RWPE1 (cell line): ENCODE data around the gene FTCD.

Source experiments
- CTCF ChIA-PET: fragments of 350-600 bp; sonication (Branson Sonifier 250); formaldehyde crosslinking; extraction: SDS; loops from one replicate; lab custom pipeline; 2021; lab: Yijun Ruan, JAX
- POLR2A ChIA-PET: fragments of 400-600 bp; formaldehyde crosslinking; extraction: SDS; loops from one replicate; lab custom pipeline; 2020; ENCODE audit warnings: antibody characterized with exemption; ENCODE audit not compliant: low non-redundant PET; lab: Yijun Ruan, JAX
- DNase-seq: peaks from one replicate; pipeline ENCODE4 v3.0.0; 2012; ENCODE audit warnings: low spot score
- H3K27ac ChIP-seq: fragments of 450-650 bp; 2 replicates; pipeline ENCODE4 v1.5.1; 2017
- TF ChIP-seq, protein P1 (sequence below): fragments of 450-650 bp; conservative IDR thresholded peaks from 2 replicates; pipeline ENCODE4 v1.5.1; 2017; ENCODE audit warnings: low read depth, mild to moderate bottlenecking

Gene FTCD

DNA sequence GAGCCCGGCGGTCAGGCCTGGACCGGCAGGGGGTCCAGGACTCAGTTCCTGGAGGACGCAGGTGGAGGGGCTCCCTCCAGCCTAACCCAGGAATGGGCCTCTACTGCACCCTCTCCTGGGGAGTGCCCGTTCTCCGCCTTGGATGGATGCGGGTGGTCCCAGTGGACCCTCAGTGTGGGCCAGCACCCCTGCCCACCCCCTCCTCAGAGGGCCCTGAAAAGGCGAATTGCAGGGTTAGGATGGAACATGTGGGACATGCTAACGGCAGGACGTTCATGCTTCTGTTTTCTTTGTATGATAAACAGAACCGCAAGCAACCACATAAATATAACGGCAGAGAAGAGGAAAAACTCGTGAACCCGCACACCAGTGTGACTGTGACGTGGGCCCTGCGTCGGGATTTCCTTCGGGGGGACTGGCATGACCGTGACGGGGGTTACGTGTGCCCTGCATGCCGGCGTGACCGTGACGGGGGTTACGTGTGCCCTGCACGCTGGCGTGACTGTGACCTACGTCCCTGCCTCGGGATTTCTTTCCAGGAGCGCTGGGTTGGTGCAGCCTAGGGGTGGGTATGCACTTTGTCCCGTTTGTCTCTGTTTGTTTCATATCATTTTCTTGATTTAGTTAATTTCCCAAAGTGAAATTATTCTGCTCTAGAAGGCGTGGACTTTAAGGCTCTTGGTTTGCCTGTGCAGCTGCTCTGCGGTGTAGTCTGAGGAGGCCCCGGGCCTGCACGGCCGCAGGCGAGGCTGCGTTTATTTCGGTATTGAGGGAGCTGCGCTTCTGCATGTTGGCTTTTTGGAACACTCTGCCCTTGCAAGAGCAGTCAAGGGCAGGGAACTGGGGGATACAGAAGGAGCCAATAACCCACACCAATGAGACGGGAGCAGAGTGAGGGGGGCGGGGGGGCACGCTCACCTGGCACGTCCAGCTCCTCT is 3.1 kb downstream of the FTCD start:
- no peak overlapping the region for H3K27ac ChIP-seq
- POLR2A ChIA-PET, result no interaction called here
- no peak for DNase-seq
- CTCF ChIA-PET, result interaction anchor here (0.6 to 1.2 kb wide), 5 partner anchors 74 to 359 kb away, joined by 3 to 5 read pairs (median 3); no protein-coding TSS in a partner anchor
- TF ChIP-seq, protein P1, sequence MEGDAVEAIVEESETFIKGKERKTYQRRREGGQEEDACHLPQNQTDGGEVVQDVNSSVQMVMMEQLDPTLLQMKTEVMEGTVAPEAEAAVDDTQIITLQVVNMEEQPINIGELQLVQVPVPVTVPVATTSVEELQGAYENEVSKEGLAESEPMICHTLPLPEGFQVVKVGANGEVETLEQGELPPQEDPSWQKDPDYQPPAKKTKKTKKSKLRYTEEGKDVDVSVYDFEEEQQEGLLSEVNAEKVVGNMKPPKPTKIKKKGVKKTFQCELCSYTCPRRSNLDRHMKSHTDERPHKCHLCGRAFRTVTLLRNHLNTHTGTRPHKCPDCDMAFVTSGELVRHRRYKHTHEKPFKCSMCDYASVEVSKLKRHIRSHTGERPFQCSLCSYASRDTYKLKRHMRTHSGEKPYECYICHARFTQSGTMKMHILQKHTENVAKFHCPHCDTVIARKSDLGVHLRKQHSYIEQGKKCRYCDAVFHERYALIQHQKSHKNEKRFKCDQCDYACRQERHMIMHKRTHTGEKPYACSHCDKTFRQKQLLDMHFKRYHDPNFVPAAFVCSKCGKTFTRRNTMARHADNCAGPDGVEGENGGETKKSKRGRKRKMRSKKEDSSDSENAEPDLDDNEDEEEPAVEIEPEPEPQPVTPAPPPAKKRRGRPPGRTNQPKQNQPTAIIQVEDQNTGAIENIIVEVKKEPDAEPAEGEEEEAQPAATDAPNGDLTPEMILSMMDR, result no peak

- TF ChIP-seq, protein P1, result no peak
- POLR2A ChIA-PET, result no interaction called here
- no peak overlapping the region for H3K27ac ChIP-seq
- CTCF ChIA-PET, result no interaction called here
- no peak for DNase-seq
Measured at GRCh38 chr21:46151261-46151988, 4.0 kb downstream of the FTCD start.

DNA sequence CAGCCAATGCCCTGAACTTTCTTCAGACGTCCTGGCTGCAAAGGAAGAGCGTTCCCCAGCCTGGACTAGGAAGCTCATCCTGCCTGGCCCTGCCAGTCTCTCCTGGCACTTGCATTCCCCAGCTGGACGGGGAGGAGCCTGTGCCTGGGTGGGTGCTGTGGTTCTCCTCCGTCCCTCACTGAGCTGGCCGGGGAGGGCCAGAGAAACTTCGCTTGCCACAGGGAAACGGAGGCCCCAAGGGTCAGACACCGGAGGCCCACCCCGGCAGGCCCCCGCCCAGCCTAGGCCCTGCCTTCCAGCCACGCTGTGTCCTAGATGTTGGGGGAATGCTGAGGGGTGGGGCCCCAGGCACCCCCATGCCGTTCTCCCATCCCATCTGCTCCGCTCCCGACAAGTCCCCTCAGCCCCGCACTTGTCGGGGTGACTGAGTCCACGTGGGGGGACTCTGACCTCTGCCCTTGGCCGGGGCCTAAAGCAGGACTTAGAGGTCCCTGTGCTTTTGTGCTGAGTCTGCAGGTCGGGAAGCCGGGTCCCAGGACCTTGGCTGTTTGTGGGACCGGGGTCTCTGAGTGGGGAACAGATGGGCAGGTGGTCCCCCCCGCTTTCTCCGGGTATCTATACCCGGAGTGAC is 4.8 kb downstream of the FTCD start:
- ChIA-PET POLR2A (no interaction called here), CTCF (no interaction called here)
- no peak for DNase-seq
- TF ChIP-seq, protein P1, result no peak
- no peak overlapping the region for H3K27ac ChIP-seq

DNA sequence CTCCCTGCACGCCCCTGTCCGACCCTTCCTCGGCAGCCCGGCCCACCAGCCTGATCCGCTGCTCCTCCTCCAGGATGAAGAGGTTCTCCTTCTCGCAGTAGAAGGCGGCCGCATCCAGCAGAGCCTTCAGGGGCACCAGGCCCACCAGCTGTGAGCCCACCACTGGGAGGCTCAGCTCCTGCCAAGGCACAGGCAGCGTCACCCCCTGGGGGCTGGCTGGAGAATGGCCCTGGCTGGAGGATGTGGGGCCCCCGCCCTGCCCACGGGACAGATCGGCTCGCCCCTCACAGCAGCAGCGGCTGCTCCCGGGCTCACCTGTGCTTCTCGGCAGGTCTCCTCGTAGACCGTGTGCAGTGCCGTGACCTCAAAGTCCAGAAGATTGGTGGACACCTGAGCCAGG is 5.3 kb downstream of the FTCD start:
- no peak for DNase-seq
- ChIA-PET POLR2A (no interaction called here), CTCF (no interaction called here)
- H3K27ac ChIP-seq, result no peak overlapping the region
- TF ChIP-seq, protein P1, result no peak

GRCh38 chr21:46149205-46149901 is 6.0 kb downstream of the FTCD start:
- no peak overlapping the region for H3K27ac ChIP-seq
- TF ChIP-seq, protein P1, result no peak
- DNase-seq, result no peak
- CTCF ChIA-PET, result interaction anchor here (0.7 to 1.0 kb wide), 2 partner anchors 104 to 745 kb away, joined by 3 to 4 read pairs; no protein-coding TSS in a partner anchor
- POLR2A ChIA-PET, result no interaction called here
